ENCODE results near the gene EIF4G1. TPM values are rescaled to one million over a fixed set of nuclear protein-coding genes. Genes with fewer than 3 reads are reported as not detected.

The EIF4G1 gene
- total and polyA plus RNA-seq, 2 of the 8 experiments (the other 6 are each of a cell fraction or from before 2014, with no cell fraction given): 318 to 473 TPM

GRCh38 chr3:184383033-184383740 is 68.8 kb downstream of the EIF4G1 start (continued):
- TF ChIP-seq HDAC6 (IDR thresholded peaks at IDR 0.05; ENCODE audit: low read depth, low read length) (no peak), RXRA (IDR thresholded peaks at IDR 0.05; ENCODE audit: insufficient read depth, low read depth, low read length) (no peak), TAF1 (IDR thresholded peaks at IDR 0.05; ENCODE audit: low read depth, low read length) (no peak), TCF12 (IDR thresholded peaks at IDR 0.05; ENCODE audit: low read depth, low read length) (no peak)

All from H1 (cell line).